Heart left ventricle (tissue), 16 donors: ENCODE results near the gene NADSYN1. TPM values are rescaled to one million over a fixed set of nuclear protein-coding genes. Genes with fewer than 3 reads are reported as not detected.

Source experiments
- ATAC-seq, 4 donors: fragments of 200-7000 bp; cut with Tn5 transposase; one replicate each; pipeline ENCODE4 v1.9.1; 2020 to 2022; ENCODE audit warnings: moderate library complexity in 4 of 4, mild to moderate bottlenecking in 3 of 4, moderate number of reproducible peaks in 1 of 4
- DNase-seq, 5 donors: peaks; one replicate each; pipeline ENCODE4 v3.0.0-alpha.2; 2020
- H3K27ac ChIP-seq, 12 donors: fragments of 200-600 bp; sonication (generic) in 4 of 12; one replicate each; pipeline versions ENCODE4 v1.5.0 to v1.8.0; 2016 to 2022; ENCODE audit warnings: mild to moderate bottlenecking in 2 of 12
- H3K27me3 ChIP-seq, 9 donors: fragments of 200-600 bp; sonication (generic) in 2 of 9; one replicate each; pipeline versions ENCODE4 v1.5.1 to v1.8.0; 2016 to 2022; ENCODE audit warnings: mild to moderate bottlenecking in 3 of 9
- H3K36me3 ChIP-seq, 9 donors: fragments of 200-600 bp; sonication (generic) in 2 of 9; one replicate each; pipeline versions ENCODE4 v1.5.0 to v1.8.0; 2018 to 2022; ENCODE audit warnings: mild to moderate bottlenecking in 2 of 9
- H3K4me1 ChIP-seq, 12 donors: fragments of 200-600 bp; sonication (generic) in 4 of 12; one replicate each; pipeline versions ENCODE4 v1.5.0 to v1.8.0; 2016 to 2022; ENCODE audit warnings: mild to moderate bottlenecking in 3 of 12
- H3K4me3 ChIP-seq, 12 donors: fragments of 200-600 bp; sonication (generic) in 4 of 12; one replicate each; pipeline versions ENCODE4 v1.5.0 to v1.8.0; 2017 to 2022; ENCODE audit warnings: mild to moderate bottlenecking in 9 of 12, moderate library complexity in 4 of 12
- H3K9me3 ChIP-seq, 12 donors: fragments of 200-600 bp; sonication (generic) in 4 of 12; one replicate each; pipeline versions ENCODE4 v1.5.0 to v1.8.0; 2016 to 2022; ENCODE audit warnings: mild to moderate bottlenecking in 1 of 12
- CTCF ChIP-seq, 12 donors: fragments of 200-600 bp; sonication (generic) in 4 of 12; IDR thresholded peaks; one replicate each; pipeline versions ENCODE4 v1.5.0 to v1.8.0; 2018 to 2022; ENCODE audit warnings: antibody characterized with exemption in 12 of 12, mild to moderate bottlenecking in 5 of 12
- POLR2A ChIP-seq, 2 donors: fragments of 450-650 bp; IDR thresholded peaks; one replicate each; pipeline ENCODE4 v1.6.1; 2017; ENCODE audit warnings: antibody characterized with exemption in 2 of 2, mild to moderate bottlenecking in 2 of 2, moderate library complexity in 2 of 2
- WGBS, 4 donors: extraction: QIAGEN DNeasy Blood & Tissue Kit in 2 of 4; methylation state at CpG; one replicate each; pipeline versions ENCODE4 v1.1.5 to v1.1.7; 2013 to 2018; 5-methylcytosine and 5-hydroxymethylcytosine counted together
- intact Hi-C, 10 donors: fragments of 100-400 bp; cut with DNase I; formaldehyde crosslinking; loops; one replicate each; pipeline versions ENCODE4 v1.11.1 to v1.14.2; 2022
- polyA plus RNA-seq, 2 donors: library from polyadenylated mRNA; stranded (reverse); fragments of 200-250 nt; gene quantifications; one replicate each; pipeline ENCODE4 v1.2.3, GENCODE V29; 2013
- total RNA-seq, 9 donors: library from RNA; depleted of rRNA in 2 of 9; stranded (reverse); fragments of >200 nt in 2 of 9; fragmentation: NEBNext Ultra II Directional in 3 of 9; extraction: Animal tissue kit (Norgen Biotek cat#: 25700) in 3 of 9; gene quantifications; one replicate each; pipeline versions ENCODE4 v1.1.0 to v1.2.4, GENCODE V29; 2016 to 2023
- donor health status: ischemic (EF 13 %, LVEDD 7.1; RV severe dilation, severe dysfunction).
- donor health status: healthy with polysubstance abuse.
- donor health status: DM: no; HTN: yes; CAD: no.
- donor health status: DM: no; HTN: no; CAD: no.
- donor health status: ischemic (EF 25% LVEDD 6.9; RV normal size, moderate dysfunction).
- donor health status: ischemic (EF 25% LVEDD 5.7; RV mildly dilated, moderate dysfunction).
- donor health status: healthy.
- donor health status: DM: yes; HTN: yes; CAD: no.
- donor health status: ischemic (EF 35%, LVEDD 5.7; RV mildly dilated, moderate dysfunction).
- donor health status: nonischemic (EF 11% LVEDD 7.7; RV severe dilation, severe dysfunction).
- donor health status: DM: yes; HTN: yes; CAD: no.
- donor health status: PGD.
- donor health status: ischemic (EF 29% LVEDD 5.4; RV normal size, mild dysfunction).
- donor health status: nonischemic (EF 23%, LVEDD 6.1; RV moderate dilation, normal function).

The NADSYN1 gene
- total and polyA plus RNA-seq, 11 donors, result 11.4 to 41.9 (median 19.4) TPM

- H3K4me3 ChIP-seq, result no peak overlapping the region
- no peak for TF ChIP-seq POLR2A (IDR thresholded peaks at IDR 0.05)
- no peak for TF ChIP-seq CTCF (IDR thresholded peaks at IDR 0.05)
These were observed 90.1 kb downstream of the NADSYN1 start for GRCh38 chr11:71542879-71543777.

GRCh38 chr11:71543866-71544265 lies 90.9 kb downstream of the NADSYN1 start:
- intact Hi-C loops, result no loop called here
- 40 to 53% (median 45%) methylated on average over 8 of the region's 8 CpGs for WGBS, 4 donors
- H3K4me3 ChIP-seq, result no peak overlapping the region
- no peaks in the 10 kb centered on the region for H3K36me3 ChIP-seq
- peaks cover 0 to 5% (median 0%) of the 10 kb centered on the region in 12 donors for H3K4me1 ChIP-seq
- no peak for ATAC-seq
- no peak for TF ChIP-seq CTCF (IDR thresholded peaks at IDR 0.05)
- TF ChIP-seq POLR2A (IDR thresholded peaks at IDR 0.05), result no peak
- no peak for DNase-seq
- peaks cover 0 to 11% (median 0%) of the 10 kb centered on the region in 9 donors for H3K27me3 ChIP-seq
- no peaks in the 10 kb centered on the region for H3K9me3 ChIP-seq
- no peak overlapping the region for H3K27ac ChIP-seq

More at GRCh38 chr11:71542879-71543777, 90.1 kb downstream of the NADSYN1 start:
- intact Hi-C loops, result no loop called here
- peaks cover 0 to 3% (median 0%) of the 10 kb centered on the region in 12 donors for H3K4me1 ChIP-seq
- H3K9me3 ChIP-seq, result no peaks in the 10 kb centered on the region
- no peak for DNase-seq
- no peak overlapping the region for H3K27ac ChIP-seq
- WGBS, 4 donors, result 58 to 72% (median 68%) methylated on average over 15 of the region's 15 CpGs
- no peak for ATAC-seq
- peaks cover 0 to 9% (median 0%) of the 10 kb centered on the region in 9 donors for H3K27me3 ChIP-seq
- H3K36me3 ChIP-seq, result no peaks in the 10 kb centered on the region

- Histone ChIP-seq H3K4me3 (no peak overlapping the region), H3K9me3 (no peaks in the 10 kb centered on the region), H3K4me1 (peaks cover 0 to 8% (median 0%) of the 10 kb centered on the region in 12 donors), H3K36me3 (no peaks in the 10 kb centered on the region), H3K27me3 (peaks cover 0 to 11% (median 0%) of the 10 kb centered on the region in 9 donors), H3K27ac (no peak overlapping the region)
- ATAC-seq, result no peak
- intact Hi-C loops, result no loop called here
- WGBS, 4 donors, result 84 to 89% (median 87%) methylated on average over 6 of the region's 6 CpGs
- TF ChIP-seq POLR2A (IDR thresholded peaks at IDR 0.05) (no peak), CTCF (IDR thresholded peaks at IDR 0.05) (no peak)
- DNase-seq, result no peak
These were observed 91.7 kb downstream of the NADSYN1 start for GRCh38 chr11:71544525-71545214.

- DNase-seq (no peak), ATAC-seq (no peak)
- H3K36me3 ChIP-seq, result no peaks in the 10 kb centered on the region
- no peaks in the 10 kb centered on the region for H3K9me3 ChIP-seq
- H3K4me1 ChIP-seq, result peaks cover 0 to 9% (median 0%) of the 10 kb centered on the region in 12 donors
- peaks cover 0 to 11% (median 0%) of the 10 kb centered on the region in 9 donors for H3K27me3 ChIP-seq
- TF ChIP-seq CTCF (IDR thresholded peaks at IDR 0.05) (no peak), POLR2A (IDR thresholded peaks at IDR 0.05) (no peak)
- 73 to 86% (median 83%) methylated on average over 11 to 12 of the region's 12 CpGs for WGBS, 4 donors
- intact Hi-C loops, result no loop called here
- no peak overlapping the region for H3K4me3 ChIP-seq
- H3K27ac ChIP-seq, result no peak overlapping the region
These were observed 92.5 kb downstream of the NADSYN1 start for GRCh38 chr11:71545405-71545966.
